Activated naive CD8-positive, alpha-beta T cell treated with anti-CD3 and anti-CD28 coated beads, Interleukin-2, amount 50 U/mL, for 16 hours (primary cell): Measurements from ENCODE around the gene VDR.

Experiments
- DNase-seq: peaks from one replicate; pipeline ENCODE4 v3.0.0-alpha.2; 2020; ENCODE audit warnings: low read depth, low spot score

Gene VDR

GRCh38 chr12:47904713-47905709 lies at the start of gene VDR:
Gene VDR, minus strand, starts transcription at chr12:47904994. Its CDS starts 25,881 bp downstream, at chr12:47879113.
- DNase-seq: peak; percentile 23

- DNase-seq: no peak
These were observed 49.3 kb upstream of the VDR start for GRCh38 chr12:47954058-47954457.

- DNase-seq: no peak
These were observed 46.2 kb upstream of the VDR start for GRCh38 chr12:47950856-47951468.

GRCh38 chr12:47949441-47950341 lies 44.9 kb upstream of the VDR start:
- no peak for DNase-seq

GRCh38 chr12:47947341-47947740 lies 42.5 kb upstream of the VDR start:
- DNase-seq: no peak

- no peak for DNase-seq
These were observed 41.9 kb upstream of the VDR start for GRCh38 chr12:47946413-47947323.

GRCh38 chr12:47945341-47945728 lies 40.5 kb upstream of the VDR start:
- DNase-seq: no peak

GRCh38 chr12:47944685-47945340 lies 40.0 kb upstream of the VDR start:
- DNase-seq: no peak

GRCh38 chr12:47943623-47944340 lies 39.0 kb upstream of the VDR start:
- no peak for DNase-seq

- DNase-seq: no peak
These were observed 37.9 kb upstream of the VDR start for GRCh38 chr12:47942614-47943225.

- DNase-seq: peak; percentile 34
These were observed 37.2 kb upstream of the VDR start for GRCh38 chr12:47941871-47942613.

GRCh38 chr12:47941475-47941780 lies 36.6 kb upstream of the VDR start:
- no peak for DNase-seq

GRCh38 chr12:47940773-47941474 lies 36.1 kb upstream of the VDR start:
- no peak for DNase-seq

GRCh38 chr12:47939009-47939601 lies 34.3 kb upstream of the VDR start:
- DNase-seq: no peak

GRCh38 chr12:47938594-47938993 lies 33.8 kb upstream of the VDR start:
- DNase-seq: no peak

- no peak for DNase-seq
These were observed 33.3 kb upstream of the VDR start for GRCh38 chr12:47938093-47938492.

GRCh38 chr12:47935184-47935583 lies 30.4 kb upstream of the VDR start:
- DNase-seq: no peak

GRCh38 chr12:47931187-47931586 lies 26.4 kb upstream of the VDR start:
- no peak for DNase-seq
